ENCODE results near the gene LRRC53. TPM values are rescaled to one million over a fixed set of nuclear protein-coding genes. Genes with fewer than 3 reads are reported as not detected.

Gene LRRC53
- total and polyA plus RNA-seq, 2 of the 8 experiments (the other 6 are each of a cell fraction or from before 2014, with no cell fraction given): not detected

GRCh38 chr1:74528123-74528522 is 15.7 kb upstream of the LRRC53 start (continued):
- TF ChIP-seq, protein P1, sequence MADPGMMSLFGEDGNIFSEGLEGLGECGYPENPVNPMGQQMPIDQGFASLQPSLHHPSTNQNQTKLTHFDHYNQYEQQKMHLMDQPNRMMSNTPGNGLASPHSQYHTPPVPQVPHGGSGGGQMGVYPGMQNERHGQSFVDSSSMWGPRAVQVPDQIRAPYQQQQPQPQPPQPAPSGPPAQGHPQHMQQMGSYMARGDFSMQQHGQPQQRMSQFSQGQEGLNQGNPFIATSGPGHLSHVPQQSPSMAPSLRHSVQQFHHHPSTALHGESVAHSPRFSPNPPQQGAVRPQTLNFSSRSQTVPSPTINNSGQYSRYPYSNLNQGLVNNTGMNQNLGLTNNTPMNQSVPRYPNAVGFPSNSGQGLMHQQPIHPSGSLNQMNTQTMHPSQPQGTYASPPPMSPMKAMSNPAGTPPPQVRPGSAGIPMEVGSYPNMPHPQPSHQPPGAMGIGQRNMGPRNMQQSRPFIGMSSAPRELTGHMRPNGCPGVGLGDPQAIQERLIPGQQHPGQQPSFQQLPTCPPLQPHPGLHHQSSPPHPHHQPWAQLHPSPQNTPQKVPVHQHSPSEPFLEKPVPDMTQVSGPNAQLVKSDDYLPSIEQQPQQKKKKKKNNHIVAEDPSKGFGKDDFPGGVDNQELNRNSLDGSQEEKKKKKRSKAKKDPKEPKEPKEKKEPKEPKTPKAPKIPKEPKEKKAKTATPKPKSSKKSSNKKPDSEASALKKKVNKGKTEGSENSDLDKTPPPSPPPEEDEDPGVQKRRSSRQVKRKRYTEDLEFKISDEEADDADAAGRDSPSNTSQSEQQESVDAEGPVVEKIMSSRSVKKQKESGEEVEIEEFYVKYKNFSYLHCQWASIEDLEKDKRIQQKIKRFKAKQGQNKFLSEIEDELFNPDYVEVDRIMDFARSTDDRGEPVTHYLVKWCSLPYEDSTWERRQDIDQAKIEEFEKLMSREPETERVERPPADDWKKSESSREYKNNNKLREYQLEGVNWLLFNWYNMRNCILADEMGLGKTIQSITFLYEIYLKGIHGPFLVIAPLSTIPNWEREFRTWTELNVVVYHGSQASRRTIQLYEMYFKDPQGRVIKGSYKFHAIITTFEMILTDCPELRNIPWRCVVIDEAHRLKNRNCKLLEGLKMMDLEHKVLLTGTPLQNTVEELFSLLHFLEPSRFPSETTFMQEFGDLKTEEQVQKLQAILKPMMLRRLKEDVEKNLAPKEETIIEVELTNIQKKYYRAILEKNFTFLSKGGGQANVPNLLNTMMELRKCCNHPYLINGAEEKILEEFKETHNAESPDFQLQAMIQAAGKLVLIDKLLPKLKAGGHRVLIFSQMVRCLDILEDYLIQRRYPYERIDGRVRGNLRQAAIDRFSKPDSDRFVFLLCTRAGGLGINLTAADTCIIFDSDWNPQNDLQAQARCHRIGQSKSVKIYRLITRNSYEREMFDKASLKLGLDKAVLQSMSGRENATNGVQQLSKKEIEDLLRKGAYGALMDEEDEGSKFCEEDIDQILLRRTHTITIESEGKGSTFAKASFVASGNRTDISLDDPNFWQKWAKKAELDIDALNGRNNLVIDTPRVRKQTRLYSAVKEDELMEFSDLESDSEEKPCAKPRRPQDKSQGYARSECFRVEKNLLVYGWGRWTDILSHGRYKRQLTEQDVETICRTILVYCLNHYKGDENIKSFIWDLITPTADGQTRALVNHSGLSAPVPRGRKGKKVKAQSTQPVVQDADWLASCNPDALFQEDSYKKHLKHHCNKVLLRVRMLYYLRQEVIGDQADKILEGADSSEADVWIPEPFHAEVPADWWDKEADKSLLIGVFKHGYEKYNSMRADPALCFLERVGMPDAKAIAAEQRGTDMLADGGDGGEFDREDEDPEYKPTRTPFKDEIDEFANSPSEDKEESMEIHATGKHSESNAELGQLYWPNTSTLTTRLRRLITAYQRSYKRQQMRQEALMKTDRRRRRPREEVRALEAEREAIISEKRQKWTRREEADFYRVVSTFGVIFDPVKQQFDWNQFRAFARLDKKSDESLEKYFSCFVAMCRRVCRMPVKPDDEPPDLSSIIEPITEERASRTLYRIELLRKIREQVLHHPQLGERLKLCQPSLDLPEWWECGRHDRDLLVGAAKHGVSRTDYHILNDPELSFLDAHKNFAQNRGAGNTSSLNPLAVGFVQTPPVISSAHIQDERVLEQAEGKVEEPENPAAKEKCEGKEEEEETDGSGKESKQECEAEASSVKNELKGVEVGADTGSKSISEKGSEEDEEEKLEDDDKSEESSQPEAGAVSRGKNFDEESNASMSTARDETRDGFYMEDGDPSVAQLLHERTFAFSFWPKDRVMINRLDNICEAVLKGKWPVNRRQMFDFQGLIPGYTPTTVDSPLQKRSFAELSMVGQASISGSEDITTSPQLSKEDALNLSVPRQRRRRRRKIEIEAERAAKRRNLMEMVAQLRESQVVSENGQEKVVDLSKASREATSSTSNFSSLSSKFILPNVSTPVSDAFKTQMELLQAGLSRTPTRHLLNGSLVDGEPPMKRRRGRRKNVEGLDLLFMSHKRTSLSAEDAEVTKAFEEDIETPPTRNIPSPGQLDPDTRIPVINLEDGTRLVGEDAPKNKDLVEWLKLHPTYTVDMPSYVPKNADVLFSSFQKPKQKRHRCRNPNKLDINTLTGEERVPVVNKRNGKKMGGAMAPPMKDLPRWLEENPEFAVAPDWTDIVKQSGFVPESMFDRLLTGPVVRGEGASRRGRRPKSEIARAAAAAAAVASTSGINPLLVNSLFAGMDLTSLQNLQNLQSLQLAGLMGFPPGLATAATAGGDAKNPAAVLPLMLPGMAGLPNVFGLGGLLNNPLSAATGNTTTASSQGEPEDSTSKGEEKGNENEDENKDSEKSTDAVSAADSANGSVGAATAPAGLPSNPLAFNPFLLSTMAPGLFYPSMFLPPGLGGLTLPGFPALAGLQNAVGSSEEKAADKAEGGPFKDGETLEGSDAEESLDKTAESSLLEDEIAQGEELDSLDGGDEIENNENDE (IDR thresholded peaks at IDR 0.05; ENCODE audit: insufficient replicate concordance, low read length): no peak

Data from H1 (cell line).